HCEC 1CT (cell line): ENCODE results near the gene CA11.

Source experiments
- DNase-seq: peaks from one replicate; pipeline ENCODE4 v3.0.0-alpha.2; 2017

CA11 gene

DNA sequence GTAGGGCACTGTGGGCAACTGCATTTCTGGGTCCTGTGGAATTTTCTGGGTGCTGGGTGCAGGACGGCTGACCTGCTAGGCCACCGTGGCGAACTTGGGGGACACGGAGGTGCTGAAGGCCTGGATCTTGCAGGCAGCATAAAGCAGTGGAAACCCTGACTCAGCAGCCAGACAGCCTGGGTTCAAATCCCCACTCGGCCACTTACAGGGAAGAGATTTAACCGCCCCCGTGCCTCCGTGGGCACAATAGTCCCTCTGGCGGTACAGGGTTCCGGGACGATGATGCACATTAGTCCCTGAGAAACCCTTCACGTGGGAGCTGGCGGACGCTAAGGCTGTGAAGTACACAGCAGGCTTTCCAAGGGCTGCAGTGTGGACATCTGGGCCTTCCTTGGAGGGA is 34.1 kb downstream of the CA11 start:
- DNase-seq: no peak

DNA sequence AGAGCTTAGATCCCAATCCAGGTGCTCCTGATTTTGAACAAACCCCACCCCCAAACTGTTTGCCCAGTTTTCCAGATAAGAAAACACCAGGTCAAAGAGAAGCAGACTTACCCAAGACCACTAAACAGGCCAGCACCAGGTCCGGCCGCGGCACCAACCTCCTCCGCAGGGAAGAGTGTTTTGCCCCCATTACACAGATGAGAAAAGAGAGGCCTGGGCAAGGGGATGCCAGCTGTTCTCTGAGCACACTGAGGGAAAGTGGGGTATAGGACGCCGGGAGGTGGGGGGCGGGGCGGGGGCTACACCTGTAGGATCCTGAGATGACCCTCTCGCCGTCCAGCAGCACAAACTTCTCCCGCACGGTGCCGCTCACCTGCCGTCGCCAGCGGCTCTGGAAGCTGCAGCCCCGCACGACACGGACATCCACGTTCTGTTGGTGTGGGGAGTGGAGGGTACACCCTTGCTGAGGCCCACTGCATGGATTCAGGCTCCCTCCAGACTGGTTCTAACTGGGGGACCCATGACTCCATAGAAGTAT is 36.3 kb downstream of the CA11 start:
- no peak for DNase-seq

- DNase-seq: peak; percentile 38
Observed at GRCh38 chr19:48608798-48609263, 37.2 kb downstream of the CA11 start.

DNA sequence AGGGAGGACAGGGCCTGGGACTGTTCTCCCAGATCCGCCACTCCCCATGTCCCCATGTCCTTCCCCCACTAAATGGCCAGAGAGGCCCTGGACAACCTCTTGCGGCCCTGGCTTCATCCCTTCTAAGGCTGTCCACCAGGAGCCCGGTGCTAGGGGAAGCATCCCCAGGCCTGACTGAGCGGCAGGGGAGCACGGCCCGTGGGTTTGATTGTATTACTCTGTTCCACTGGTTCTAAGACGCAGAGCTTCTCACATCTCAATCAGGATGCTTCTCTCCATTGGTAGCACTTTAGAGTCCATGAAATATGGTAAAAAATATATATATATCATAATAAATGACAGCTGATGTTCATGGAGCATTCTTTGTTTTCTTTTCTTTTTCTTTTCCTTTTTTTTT is 38.6 kb downstream of the CA11 start:
- no peak for DNase-seq

DNA sequence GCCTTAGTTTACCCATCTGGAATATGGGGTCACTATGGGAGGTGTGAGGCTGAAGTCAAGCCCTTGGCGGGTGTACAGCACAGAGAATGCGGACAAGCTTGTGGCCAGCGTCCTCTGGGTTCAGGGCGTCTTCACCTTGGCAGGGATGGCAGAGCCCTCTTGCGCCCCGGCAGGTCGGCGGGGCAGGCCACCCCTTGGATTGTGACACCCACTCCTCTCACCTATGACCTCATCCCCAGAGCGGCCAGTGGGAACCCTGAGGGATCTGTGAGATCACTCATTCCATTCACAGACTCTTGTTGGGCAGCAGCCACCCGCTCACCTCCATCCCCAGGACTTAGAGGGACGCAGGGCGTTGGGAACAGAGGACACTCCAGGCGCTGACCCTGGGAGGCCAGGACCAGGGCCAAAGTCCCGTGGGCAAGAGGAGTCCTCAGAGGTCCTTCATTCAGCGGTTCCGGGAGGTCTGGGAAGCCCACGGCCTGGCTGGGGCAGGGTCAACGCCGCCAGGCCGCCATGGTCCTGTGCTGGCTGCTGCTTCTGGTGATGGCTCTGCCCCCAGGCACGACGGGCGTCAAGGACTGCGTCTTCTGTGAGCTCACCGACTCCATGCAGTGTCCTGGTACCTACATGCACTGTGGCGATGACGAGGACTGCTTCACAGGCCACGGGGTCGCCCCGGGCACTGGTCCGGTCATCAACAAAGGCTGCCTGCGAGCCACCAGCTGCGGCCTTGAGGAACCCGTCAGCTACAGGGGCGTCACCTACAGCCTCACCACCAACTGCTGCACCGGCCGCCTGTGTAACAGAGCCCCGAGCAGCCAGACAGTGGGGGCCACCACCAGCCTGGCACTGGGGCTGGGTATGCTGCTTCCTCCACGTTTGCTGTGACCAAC is 39.3 kb downstream of the CA11 start, which contains the start of gene SPACA4:
SPACA4 (plus strand) TSS at position 280 of the 896 bp plus-strand sequence; CDS start at position 517, 237 bp downstream.
- DNase-seq: no peak

- DNase-seq: no peak
Observed at GRCh38 chr19:48603850-48604249, 42.1 kb downstream of the CA11 start.

GRCh38 chr19:48603449-48603848 is 42.5 kb downstream of the CA11 start:
- no peak for DNase-seq

DNA sequence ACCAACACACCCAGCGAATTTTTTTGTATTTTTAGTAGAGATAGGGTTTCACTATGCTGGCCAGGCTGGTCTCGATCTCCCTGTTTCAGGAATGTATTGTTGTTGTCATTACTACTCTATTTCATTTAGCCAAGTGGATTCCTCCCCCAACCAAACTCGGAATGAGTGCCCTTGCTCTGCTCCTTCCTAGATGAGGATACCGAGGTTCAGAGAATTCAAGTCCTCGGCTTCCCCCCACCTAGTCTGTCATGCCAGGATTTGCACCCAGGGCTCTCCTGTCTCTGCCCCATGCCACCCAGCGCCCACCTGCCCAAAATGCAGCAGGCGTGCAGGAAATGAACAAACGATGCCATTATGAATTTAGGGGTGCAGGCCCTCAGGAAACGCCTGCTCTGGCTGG is 43.0 kb downstream of the CA11 start:
- DNase-seq: no peak

GRCh38 chr19:48600679-48601417 is 45.1 kb downstream of the CA11 start:
- DNase-seq: no peak

GRCh38 chr19:48598996-48599700 is 46.8 kb downstream of the CA11 start:
- DNase-seq: no peak

DNA sequence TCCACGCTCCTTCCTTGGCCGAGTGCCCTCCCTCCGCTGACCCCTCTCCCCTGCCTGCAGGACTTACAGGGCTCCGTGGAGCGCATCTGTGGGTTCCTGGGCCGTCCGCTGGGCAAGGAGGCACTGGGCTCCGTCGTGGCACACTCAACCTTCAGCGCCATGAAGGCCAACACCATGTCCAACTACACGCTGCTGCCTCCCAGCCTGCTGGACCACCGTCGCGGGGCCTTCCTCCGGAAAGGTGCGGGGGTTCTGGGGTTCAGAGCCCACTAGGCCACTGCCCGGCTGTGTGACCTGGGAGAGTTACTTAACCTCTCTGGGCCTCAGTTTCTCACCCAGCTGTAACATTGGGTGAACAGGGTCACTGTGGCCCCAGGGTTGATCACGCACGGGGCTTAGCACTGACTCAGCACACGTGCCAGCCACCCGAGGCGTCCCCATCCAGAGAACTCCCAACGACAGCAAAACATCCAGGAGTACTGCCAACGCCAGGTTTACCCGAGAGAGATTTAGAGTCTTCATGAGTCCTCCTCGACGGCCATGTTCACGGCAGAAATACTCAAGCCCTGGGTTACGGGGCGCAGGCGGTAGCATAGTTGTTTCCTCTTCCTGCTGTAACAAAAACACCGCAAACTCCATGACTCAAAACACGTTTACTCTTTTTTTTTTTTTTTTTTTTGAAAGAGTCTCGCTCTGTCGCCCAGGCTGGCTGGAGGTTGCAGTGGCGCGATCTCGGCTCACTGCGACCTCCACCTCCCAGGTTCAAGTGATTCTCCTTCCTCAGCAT is 49.1 kb downstream of the CA11 start:
- DNase-seq: no peak

- no peak for DNase-seq
Observed at GRCh38 chr19:48596237-48596636, 49.8 kb downstream of the CA11 start.

DNA sequence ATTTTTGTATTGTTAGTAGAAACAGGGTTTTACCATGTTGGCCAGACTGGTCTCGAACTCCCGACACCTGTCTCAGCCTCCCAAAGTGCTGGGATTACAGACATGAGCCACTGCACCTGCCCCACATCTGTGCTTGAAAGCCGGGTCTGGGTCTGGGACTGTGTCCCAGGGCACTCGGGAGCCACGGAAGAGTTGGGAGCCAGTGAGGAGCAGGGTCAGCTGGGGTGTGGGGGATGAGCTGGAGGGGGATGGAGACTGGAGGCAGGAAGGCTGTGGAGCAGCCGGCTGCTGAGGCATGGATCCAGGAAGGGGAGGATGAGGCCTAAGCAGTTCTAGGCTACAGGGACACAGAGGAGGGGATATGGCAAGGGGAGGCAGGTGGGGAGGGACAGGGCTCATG is 50.2 kb downstream of the CA11 start:
- DNase-seq: no peak

- no peak for DNase-seq
Observed at GRCh38 chr19:48595171-48595570, 50.8 kb downstream of the CA11 start.

- DNase-seq: peak; percentile 28
Observed at GRCh38 chr19:48591021-48591420, 55.0 kb downstream of the CA11 start.

GRCh38 chr19:48588670-48589401 is 57.2 kb downstream of the CA11 start:
- peak; percentile 59 for DNase-seq
